Activated naive CD4-positive, alpha-beta T cell treated with anti-CD3 and anti-CD28 coated beads for 36 hours (primary cell): ENCODE data around the gene UBXN11. TPM values are rescaled to one million over a fixed set of nuclear protein-coding genes. Genes with fewer than 3 reads are reported as not detected.
"Not testable (repeated sequence)": the region's sequence is repeated elsewhere in the genome, so short reads cannot be mapped to it uniquely, and the experiment has no call there.

ENCODE experiments used
- CTCF ChIA-PET: fragments of 350-600 bp; sonication (Branson Sonifier 250); formaldehyde crosslinking; loops from one replicate; lab custom pipeline; 2021; ENCODE audit warnings: antibody characterized with exemption; lab: Charles Lee
- DNase-seq: peaks from one replicate; pipeline ENCODE4 v3.0.0-alpha.2; 2020
- H3K27ac Mint-ChIP-seq: one replicate; pipeline ENCODE4 v1.8.0; 2021; ENCODE audit warnings: mild to moderate bottlenecking, mixed read lengths
- H3K27me3 Mint-ChIP-seq: one replicate; pipeline ENCODE4 v1.8.0; 2021; ENCODE audit warnings: low read depth, mixed read lengths
- H3K36me3 Mint-ChIP-seq: one replicate; pipeline ENCODE4 v1.8.0; 2021; ENCODE audit warnings: low read depth, mixed read lengths
- H3K4me1 Mint-ChIP-seq: one replicate; pipeline ENCODE4 v1.8.0; 2021; ENCODE audit warnings: low read depth, mixed read lengths
- H3K4me3 Mint-ChIP-seq: one replicate; pipeline ENCODE4 v1.8.0; 2021; ENCODE audit warnings: mild to moderate bottlenecking, moderate library complexity, mixed read lengths
- H3K9me3 Mint-ChIP-seq: one replicate; pipeline ENCODE4 v1.8.0; 2021; ENCODE audit warnings: mixed read lengths
- intact Hi-C: fragments of 100-400 bp; cut with micrococcal nuclease; formaldehyde crosslinking; loops from one replicate; pipeline ENCODE4 v1.15.1; 2023
- total RNA-seq, 2 experiments: library from RNA; stranded (reverse); gene quantifications; one replicate each; pipeline ENCODE4 v1.2.3, GENCODE V29; 2021

Gene UBXN11
- total RNA-seq, 2 experiments from 2014 or later = 26.4 to 26.9 TPM

- H3K36me3 Mint-ChIP-seq = peaks cover 2% of the 10 kb centered on the region
- intact Hi-C loops = no loop called here
- peaks cover 18% of the 10 kb centered on the region for H3K4me1 Mint-ChIP-seq
- H3K4me3 Mint-ChIP-seq = no peak overlapping the region
- no peak overlapping the region for H3K27ac Mint-ChIP-seq
- no peaks in the 10 kb centered on the region for H3K9me3 Mint-ChIP-seq
- DNase-seq = no peak
- no peaks in the 10 kb centered on the region for H3K27me3 Mint-ChIP-seq
- CTCF ChIA-PET = interaction anchor here (0.6 to 2.5 kb wide), 3 partner anchors 9 to 67 kb away, joined by 3 to 6 read pairs (median 3); no protein-coding TSS in a partner anchor
Observed at GRCh38 chr1:26297057-26297790, 9.2 kb downstream of the UBXN11 start.

GRCh38 chr1:26296340-26297056 is 9.9 kb downstream of the UBXN11 start:
- Mint-ChIP-seq H3K27me3 (no peaks in the 10 kb centered on the region), H3K4me3 (no peak overlapping the region), H3K9me3 (no peaks in the 10 kb centered on the region), H3K4me1 (peaks cover 24% of the 10 kb centered on the region), H3K36me3 (peaks cover 3% of the 10 kb centered on the region), H3K27ac (no peak overlapping the region)
- DNase-seq = no peak
- intact Hi-C loops = no loop called here
- CTCF ChIA-PET = interaction anchor here (0.6 to 2.5 kb wide), 2 partner anchors 12 to 68 kb away, joined by 3 to 6 read pairs; no protein-coding TSS in a partner anchor

GRCh38 chr1:26295194-26296138 is 11.0 kb downstream of the UBXN11 start:
- Mint-ChIP-seq H3K4me3 (no peak overlapping the region), H3K27ac (no peak overlapping the region), H3K36me3 (peaks cover 3% of the 10 kb centered on the region), H3K9me3 (no peaks in the 10 kb centered on the region), H3K27me3 (no peaks in the 10 kb centered on the region), H3K4me1 (peaks cover 29% of the 10 kb centered on the region)
- intact Hi-C loops = no loop called here
- DNase-seq = no peak
- CTCF ChIA-PET = interaction anchor here (2.5 kb wide), 1 partner anchor 69 kb away, joined by 6 read pairs; no protein-coding TSS in a partner anchor

- Mint-ChIP-seq H3K4me3 (no peak overlapping the region), H3K4me1 (peaks cover 33% of the 10 kb centered on the region), H3K27me3 (no peaks in the 10 kb centered on the region), H3K36me3 (peaks cover 1% of the 10 kb centered on the region), H3K27ac (no peak overlapping the region), H3K9me3 (no peaks in the 10 kb centered on the region)
- no peak for DNase-seq
- intact Hi-C loops = no loop called here
- CTCF ChIA-PET = interaction anchor here (1.4 kb wide), 1 partner anchor 18 kb away, joined by 3 read pairs; no protein-coding TSS in a partner anchor
Observed at GRCh38 chr1:26293911-26294463, 12.4 kb downstream of the UBXN11 start.

- peaks cover 46% of the 10 kb centered on the region for H3K4me1 Mint-ChIP-seq
- H3K9me3 Mint-ChIP-seq, H3K27ac Mint-ChIP-seq, H3K4me3 Mint-ChIP-seq, intact Hi-C loops, H3K36me3 Mint-ChIP-seq, H3K27me3 Mint-ChIP-seq, DNase-seq: not testable (repeated sequence)
- CTCF ChIA-PET = interaction anchor here (1.4 kb wide), 1 partner anchor 17 kb away, joined by 3 read pairs; no protein-coding TSS in a partner anchor
Observed at GRCh38 chr1:26292735-26293134, 13.7 kb downstream of the UBXN11 start.

GRCh38 chr1:26291939-26292338 is 14.5 kb downstream of the UBXN11 start:
- CTCF ChIA-PET = interaction anchor here (0.9 kb wide), 1 partner anchor 104 kb away, joined by 3 read pairs; no protein-coding TSS in a partner anchor
- Mint-ChIP-seq H3K27me3 (no peaks in the 10 kb centered on the region), H3K4me3 (no peak overlapping the region), H3K4me1 (peaks cover 54% of the 10 kb centered on the region), H3K27ac (peak overlapping the region; percentile 64), H3K36me3 (peaks cover 1% of the 10 kb centered on the region), H3K9me3 (no peaks in the 10 kb centered on the region)
- DNase-seq = no peak
- intact Hi-C loops = no loop called here

GRCh38 chr1:26291433-26291832 is 15.0 kb downstream of the UBXN11 start:
- Mint-ChIP-seq H3K9me3 (no peaks in the 10 kb centered on the region), H3K27me3 (no peaks in the 10 kb centered on the region), H3K36me3 (peaks cover 1% of the 10 kb centered on the region), H3K4me3 (no peak overlapping the region), H3K27ac (peak overlapping the region; percentile 94), H3K4me1 (peaks cover 57% of the 10 kb centered on the region)
- intact Hi-C loops = no loop called here
- no peak for DNase-seq
- CTCF ChIA-PET = interaction anchor here (0.9 kb wide), 1 partner anchor 104 kb away, joined by 3 read pairs; no protein-coding TSS in a partner anchor

- Mint-ChIP-seq H3K27me3 (no peaks in the 10 kb centered on the region), H3K36me3 (peaks cover 1% of the 10 kb centered on the region), H3K27ac (peak overlapping the region; percentile 94), H3K4me1 (peaks cover 63% of the 10 kb centered on the region), H3K4me3 (no peak overlapping the region), H3K9me3 (no peaks in the 10 kb centered on the region)
- CTCF ChIA-PET = interaction anchor here (8.8 kb wide), 1 partner anchor 27 kb away, joined by 210 read pairs; the partner anchor contains the start of gene CD52
- intact Hi-C loops = no loop called here
- DNase-seq = no peak
Observed at GRCh38 chr1:26290882-26291261, 15.6 kb downstream of the UBXN11 start.

GRCh38 chr1:26290122-26290881 is 16.1 kb downstream of the UBXN11 start:
- Mint-ChIP-seq H3K9me3 (no peaks in the 10 kb centered on the region), H3K4me3 (no peak overlapping the region), H3K27me3 (no peaks in the 10 kb centered on the region), H3K36me3 (peaks cover 1% of the 10 kb centered on the region), H3K4me1 (peaks cover 68% of the 10 kb centered on the region), H3K27ac (peak overlapping the region; percentile 94)
- intact Hi-C loops = no loop called here
- DNase-seq = peak; percentile 38
- CTCF ChIA-PET = interaction anchor here (1.0 to 8.8 kb wide), 4 partner anchors 10 to 28 kb away, joined by 3 to 210 read pairs (median 24); partner anchors contain the start of genes CD52 and UBXN11

GRCh38 chr1:26289158-26290059 is 17.0 kb downstream of the UBXN11 start:
- intact Hi-C loops = loop anchor here (5.0 kb wide), 2 partner anchors 183 to 403 kb away; partner anchors contain the start of gene HMGN2
- H3K4me1 Mint-ChIP-seq = peaks cover 76% of the 10 kb centered on the region
- H3K4me3 Mint-ChIP-seq = no peak overlapping the region
- peak overlapping the region; percentile 94 for H3K27ac Mint-ChIP-seq
- CTCF ChIA-PET = interaction anchor here (0.7 to 8.8 kb wide), 14 partner anchors 8 to 128 kb away, joined by 3 to 210 read pairs (median 4); partner anchors contain the start of genes CD52, CEP85, SH3BGRL3 and UBXN11
- peaks cover 8% of the 10 kb centered on the region for H3K36me3 Mint-ChIP-seq
- DNase-seq = peak; percentile 66
- no peaks in the 10 kb centered on the region for H3K9me3 Mint-ChIP-seq
- no peaks in the 10 kb centered on the region for H3K27me3 Mint-ChIP-seq
